K562 (cell line): ENCODE results near the gene SGMS1. TPM values are rescaled to one million over a fixed set of nuclear protein-coding genes. Genes with fewer than 3 reads are reported as not detected.

Source experiments
- CHCHD3 ChIP-seq: fragments of 250-450 bp; sonication (Bioruptor Pico); IDR thresholded peaks from 2 replicates; pipeline ENCODE4 v2.1.2; 2022; ENCODE audit warnings: mild to moderate bottlenecking
- CHD2 ChIP-seq: IDR thresholded peaks from 2 replicates; pipeline ENCODE4 v1.6.1; 2011; ENCODE audit warnings: low read depth, low read length
- CTBP1 ChIP-seq: fragments of 450-650 bp; IDR thresholded peaks from 2 replicates; pipeline ENCODE4 v1.6.1; 2016; ENCODE audit warnings: borderline replicate concordance
- DNMT1 ChIP-seq: fragments of 450-650 bp; IDR thresholded peaks from 2 replicates; pipeline ENCODE4 v1.6.1; 2016; ENCODE audit warnings: antibody characterized with exemption, mild to moderate bottlenecking
- ESRRA ChIP-seq: fragments of 450-650 bp; IDR thresholded peaks from 2 replicates; pipeline ENCODE4 v1.6.1; 2014; ENCODE audit warnings: low read depth, mild to moderate bottlenecking, moderate library complexity, borderline replicate concordance
- MEF2D ChIP-seq: conservative IDR thresholded peaks from 2 replicates; pipeline ENCODE4 v1.6.1; 2016; ENCODE audit warnings: low read depth, missing genetic modification characterization, missing compliant biosample characterization
- MEIS2 ChIP-seq: fragments of 450-650 bp; IDR thresholded peaks from 2 replicates; pipeline ENCODE4 v1.6.1; 2014; ENCODE audit warnings: mild to moderate bottlenecking; ENCODE audit not compliant: partially characterized antibody
- POLR2B ChIP-seq: fragments of 450-650 bp; IDR thresholded peaks from 2 replicates; pipeline ENCODE4 v1.6.1; 2018; ENCODE audit warnings: low read depth; ENCODE audit not compliant: partially characterized antibody
- POLR3G ChIP-seq: IDR thresholded peaks from 2 replicates; pipeline ENCODE4 v1.6.1; 2011; ENCODE audit not compliant: insufficient read length, insufficient replicate concordance; ENCODE audit errors: extremely low read depth
- RAD21 ChIP-seq, 2 experiments: fragments of 250-450 bp in 1 of 2; fragments of 450-650 bp in 1 of 2; sonication (Bioruptor Pico) in 1 of 2; formaldehyde crosslinking in 1 of 2; IDR thresholded peaks in 1 of 2; conservative IDR thresholded peaks in 1 of 2; 2 replicates each; pipeline versions ENCODE4 v1.4.0 to v1.8.0; 2020 to 2022; ENCODE audit warnings: mild to moderate bottlenecking in 2 of 2, moderate library complexity in 1 of 2
- RBFOX2 ChIP-seq: fragments of 200-400 bp; formaldehyde crosslinking; IDR thresholded peaks from 2 replicates; pipeline ENCODE4 v1.6.1; 2017; ENCODE audit warnings: low read depth, mild to moderate bottlenecking, low read length, moderate library complexity
- SMARCC2 ChIP-seq: fragments of 450-650 bp; IDR thresholded peaks from 2 replicates; pipeline ENCODE4 v1.6.1; 2017; ENCODE audit warnings: antibody characterized with exemption, moderate library complexity, mild to moderate bottlenecking, low read depth
- SREBF1 ChIP-seq: fragments of 150-350 bp; IDR thresholded peaks from 2 replicates; pipeline ENCODE4 v1.6.1; 2014; ENCODE audit warnings: antibody characterized with exemption, low read depth, low read length, borderline replicate concordance
- TAF7 ChIP-seq: fragments of 450-650 bp; IDR thresholded peaks from 2 replicates; pipeline ENCODE4 v1.6.1; 2016; ENCODE audit warnings: missing genetic modification characterization, missing compliant biosample characterization
- ZNF124 ChIP-seq: sonication (generic); formaldehyde crosslinking; IDR thresholded peaks from 2 replicates; pipeline ENCODE4 v1.8.1; 2022; ENCODE audit warnings: missing genetic modification reagents
- ZNF175 ChIP-seq: fragments of 200-800 bp; sonication (Bioruptor generic); IDR thresholded peaks from 2 replicates; pipeline ENCODE4 v1.6.1; 2016; ENCODE audit warnings: low read depth, mild to moderate bottlenecking, missing genetic modification characterization, missing compliant biosample characterization
- ZNF444 ChIP-seq: fragments of 250-450 bp; sonication (Bioruptor Pico); IDR thresholded peaks from 2 replicates; pipeline ENCODE4 v1.4.0; 2020; ENCODE audit warnings: mild to moderate bottlenecking, moderate library complexity
- polyA plus RNA-seq, 8 experiments: library from polyadenylated mRNA; depleted of rRNA in 4 of 8; stranded (reverse) in 5 of 8; unstranded in 3 of 8; fragments of >200 nt; fragmentation: Nextera tagmentation in 2 of 8; fragmentation: Illumina TruSeq in 1 of 8; extraction: Ambion mirVana in 2 of 8; extraction: Trizol in 1 of 8; gene quantifications; 2 replicates each; pipeline versions ENCODE4 v1.2.1 to v1.2.3, GENCODE V29; 2011 to 2014; ENCODE audit warnings: inconsistent platforms in 1 of 8, missing spikeins in 1 of 8
- total RNA-seq, 7 experiments: library from RNA; depleted of rRNA in 6 of 7; stranded (reverse); fragments of >200 nt in 6 of 7; fragmentation: Illumina TruSeq in 2 of 7; extraction: Trizol in 2 of 7; gene quantifications; 2 replicates each; pipeline versions ENCODE4 v1.2.1 to v1.2.3, GENCODE V29; 2011 to 2021; ENCODE audit warnings: low replicate concordance in 1 of 7
- TF ChIP-seq, protein P1 (sequence below): fragments of 250-450 bp; sonication (Bioruptor Pico); IDR thresholded peaks from 2 replicates; pipeline ENCODE4 v1.4.0; 2020; ENCODE audit warnings: mild to moderate bottlenecking, moderate library complexity
- TF ChIP-seq, protein P2 (sequence below): sonication (generic); formaldehyde crosslinking; IDR thresholded peaks from 2 replicates; pipeline ENCODE4 v1.8.1; 2023; ENCODE audit warnings: missing genetic modification reagents, mild to moderate bottlenecking, borderline replicate concordance

The SGMS1 gene
- total and polyA plus RNA-seq, 9 of the 15 experiments (the other 6 are each of a cell fraction or from before 2014, with no cell fraction given) = 22.6 to 232 (median 82.2) TPM

DNA sequence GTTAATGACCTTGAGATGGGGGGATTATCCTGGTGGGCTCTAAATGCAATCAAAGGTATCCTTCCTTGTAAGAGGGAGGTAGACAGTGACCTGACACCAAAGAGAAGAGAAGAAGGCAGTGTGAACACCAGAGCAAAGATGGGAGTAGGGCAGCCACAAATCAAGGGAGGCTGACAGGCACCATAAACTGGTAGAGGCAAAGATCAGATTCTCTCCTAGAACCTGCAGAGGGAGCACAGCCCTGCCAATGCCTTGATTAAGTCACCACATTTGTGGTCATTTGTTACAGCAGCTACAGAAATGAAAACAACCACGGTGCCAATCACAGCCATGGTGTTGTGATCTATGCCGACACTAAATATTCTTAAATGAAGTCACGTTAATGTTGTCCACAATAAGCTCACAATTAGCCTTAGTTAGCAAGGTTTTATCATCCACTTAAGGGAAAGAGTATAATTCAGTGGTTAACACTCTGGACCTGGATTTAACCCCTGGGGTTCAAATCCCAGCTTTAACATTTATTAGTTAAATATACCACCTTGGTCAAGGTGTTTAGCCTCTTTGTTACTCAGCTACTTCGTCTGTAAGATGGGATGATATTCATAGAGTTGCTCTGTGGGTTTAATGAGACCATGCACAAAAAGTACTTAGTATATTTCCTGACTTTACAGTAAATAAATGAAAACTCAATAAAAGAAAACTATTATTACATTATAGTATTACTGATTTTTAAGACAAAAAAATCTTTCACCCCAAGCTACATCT lies 70.8 kb downstream of the SGMS1 start (continued):
- TF ChIP-seq, protein P1, sequence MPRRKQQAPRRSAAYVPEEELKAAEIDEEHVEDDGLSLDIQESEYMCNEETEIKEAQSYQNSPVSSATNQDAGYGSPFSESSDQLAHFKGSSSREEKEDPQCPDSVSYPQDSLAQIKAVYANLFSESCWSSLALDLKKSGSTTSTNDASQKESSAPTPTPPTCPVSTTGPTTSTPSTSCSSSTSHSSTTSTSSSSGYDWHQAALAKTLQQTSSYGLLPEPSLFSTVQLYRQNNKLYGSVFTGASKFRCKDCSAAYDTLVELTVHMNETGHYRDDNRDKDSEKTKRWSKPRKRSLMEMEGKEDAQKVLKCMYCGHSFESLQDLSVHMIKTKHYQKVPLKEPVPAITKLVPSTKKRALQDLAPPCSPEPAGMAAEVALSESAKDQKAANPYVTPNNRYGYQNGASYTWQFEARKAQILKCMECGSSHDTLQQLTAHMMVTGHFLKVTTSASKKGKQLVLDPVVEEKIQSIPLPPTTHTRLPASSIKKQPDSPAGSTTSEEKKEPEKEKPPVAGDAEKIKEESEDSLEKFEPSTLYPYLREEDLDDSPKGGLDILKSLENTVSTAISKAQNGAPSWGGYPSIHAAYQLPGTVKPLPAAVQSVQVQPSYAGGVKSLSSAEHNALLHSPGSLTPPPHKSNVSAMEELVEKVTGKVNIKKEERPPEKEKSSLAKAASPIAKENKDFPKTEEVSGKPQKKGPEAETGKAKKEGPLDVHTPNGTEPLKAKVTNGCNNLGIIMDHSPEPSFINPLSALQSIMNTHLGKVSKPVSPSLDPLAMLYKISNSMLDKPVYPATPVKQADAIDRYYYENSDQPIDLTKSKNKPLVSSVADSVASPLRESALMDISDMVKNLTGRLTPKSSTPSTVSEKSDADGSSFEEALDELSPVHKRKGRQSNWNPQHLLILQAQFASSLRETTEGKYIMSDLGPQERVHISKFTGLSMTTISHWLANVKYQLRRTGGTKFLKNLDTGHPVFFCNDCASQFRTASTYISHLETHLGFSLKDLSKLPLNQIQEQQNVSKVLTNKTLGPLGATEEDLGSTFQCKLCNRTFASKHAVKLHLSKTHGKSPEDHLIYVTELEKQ (CRISPR knock-in tag) = no peak
- TF ChIP-seq RBFOX2 = 0 out of 2 replicates have a peak, but pooled peaks have one; percentile 29
- TF ChIP-seq CTBP1 = peak; percentile 46; the same call in 1 of the 2 replicates
- TF ChIP-seq SMARCC2 = no peak
- TF ChIP-seq DNMT1 = no peak
- TF ChIP-seq, protein P2, sequence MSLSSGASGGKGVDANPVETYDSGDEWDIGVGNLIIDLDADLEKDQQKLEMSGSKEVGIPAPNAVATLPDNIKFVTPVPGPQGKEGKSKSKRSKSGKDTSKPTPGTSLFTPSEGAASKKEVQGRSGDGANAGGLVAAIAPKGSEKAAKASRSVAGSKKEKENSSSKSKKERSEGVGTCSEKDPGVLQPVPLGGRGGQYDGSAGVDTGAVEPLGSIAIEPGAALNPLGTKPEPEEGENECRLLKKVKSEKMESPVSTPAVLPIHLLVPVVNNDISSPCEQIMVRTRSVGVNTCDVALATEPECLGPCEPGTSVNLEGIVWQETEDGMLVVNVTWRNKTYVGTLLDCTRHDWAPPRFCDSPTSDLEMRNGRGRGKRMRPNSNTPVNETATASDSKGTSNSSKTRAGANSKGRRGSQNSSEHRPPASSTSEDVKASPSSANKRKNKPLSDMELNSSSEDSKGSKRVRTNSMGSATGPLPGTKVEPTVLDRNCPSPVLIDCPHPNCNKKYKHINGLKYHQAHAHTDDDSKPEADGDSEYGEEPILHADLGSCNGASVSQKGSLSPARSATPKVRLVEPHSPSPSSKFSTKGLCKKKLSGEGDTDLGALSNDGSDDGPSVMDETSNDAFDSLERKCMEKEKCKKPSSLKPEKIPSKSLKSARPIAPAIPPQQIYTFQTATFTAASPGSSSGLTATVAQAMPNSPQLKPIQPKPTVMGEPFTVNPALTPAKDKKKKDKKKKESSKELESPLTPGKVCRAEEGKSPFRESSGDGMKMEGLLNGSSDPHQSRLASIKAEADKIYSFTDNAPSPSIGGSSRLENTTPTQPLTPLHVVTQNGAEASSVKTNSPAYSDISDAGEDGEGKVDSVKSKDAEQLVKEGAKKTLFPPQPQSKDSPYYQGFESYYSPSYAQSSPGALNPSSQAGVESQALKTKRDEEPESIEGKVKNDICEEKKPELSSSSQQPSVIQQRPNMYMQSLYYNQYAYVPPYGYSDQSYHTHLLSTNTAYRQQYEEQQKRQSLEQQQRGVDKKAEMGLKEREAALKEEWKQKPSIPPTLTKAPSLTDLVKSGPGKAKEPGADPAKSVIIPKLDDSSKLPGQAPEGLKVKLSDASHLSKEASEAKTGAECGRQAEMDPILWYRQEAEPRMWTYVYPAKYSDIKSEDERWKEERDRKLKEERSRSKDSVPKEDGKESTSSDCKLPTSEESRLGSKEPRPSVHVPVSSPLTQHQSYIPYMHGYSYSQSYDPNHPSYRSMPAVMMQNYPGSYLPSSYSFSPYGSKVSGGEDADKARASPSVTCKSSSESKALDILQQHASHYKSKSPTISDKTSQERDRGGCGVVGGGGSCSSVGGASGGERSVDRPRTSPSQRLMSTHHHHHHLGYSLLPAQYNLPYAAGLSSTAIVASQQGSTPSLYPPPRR = no peak
- TF ChIP-seq POLR3G = no peak
- no peak for TF ChIP-seq ZNF444 (CRISPR knock-in tag)
- TF ChIP-seq RAD21 (CRISPR knock-in tag; conservative IDR thresholded peaks at IDR 0.05 in 1 of 2, IDR thresholded peaks at IDR 0.05 in 1 of 2) = peak; percentile 57 to 68; a peak in 3 of 4 replicates
- no peak; the same call in 1 of the 2 replicates for TF ChIP-seq MEF2D (tag)
- TF ChIP-seq ZNF175 (CRISPR knock-in tag) = no peak
- TF ChIP-seq SREBF1 = no peak
- peak; percentile 98 for TF ChIP-seq MEIS2
- TF ChIP-seq POLR2B = no peak
- TF ChIP-seq ZNF124 (CRISPR knock-in tag) = no peak
- no peak for TF ChIP-seq TAF7 (tag)
- no peak for TF ChIP-seq CHCHD3 (CRISPR knock-in tag)
- TF ChIP-seq ESRRA = peak; percentile 40; the same call in 1 of the 2 replicates
- TF ChIP-seq CHD2 = no peak
